GM12873 (cell line): ENCODE measurements around the gene EPB41L4A.

Experiments
- CTCF ChIP-seq: IDR thresholded peaks from 2 replicates; pipeline ENCODE4 v1.5.1; 2012; ENCODE audit warnings: low read depth, mild to moderate bottlenecking, moderate library complexity, low read length, control low read depth; ENCODE audit not compliant: insufficient read depth; ENCODE audit errors: missing control alignments

The EPB41L4A gene

GRCh38 chr5:112200131-112200530 is 218.9 kb downstream of the EPB41L4A start:
- no peak for TF ChIP-seq CTCF

GRCh38 chr5:112196584-112196983 is 222.5 kb downstream of the EPB41L4A start:
- no peak for TF ChIP-seq CTCF

DNA sequence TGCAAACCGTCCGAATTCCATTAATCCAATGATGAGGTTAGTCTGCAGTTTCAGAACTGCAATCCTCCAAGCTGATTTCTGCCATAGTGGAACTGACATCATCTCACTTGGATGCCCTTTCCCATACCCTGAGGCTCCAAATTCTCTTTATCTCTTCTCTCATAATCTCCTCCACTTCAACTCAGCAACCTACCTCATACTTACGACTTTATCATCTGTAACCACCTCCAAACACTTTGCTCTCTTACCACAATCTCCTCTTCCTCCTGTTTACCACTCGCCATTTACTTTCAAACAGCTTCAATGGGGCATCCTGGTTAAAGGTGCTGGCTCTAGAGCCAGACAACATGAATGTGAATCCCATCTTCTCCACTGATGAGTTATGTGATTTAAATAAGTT is 223.2 kb downstream of the EPB41L4A start:
- no peak for TF ChIP-seq CTCF

- TF ChIP-seq CTCF = no peak
Observed at GRCh38 chr5:112192866-112193265, 226.2 kb downstream of the EPB41L4A start.

- TF ChIP-seq CTCF = no peak
Observed at GRCh38 chr5:112192072-112192471, 227.0 kb downstream of the EPB41L4A start.

- no peak for TF ChIP-seq CTCF
Observed at GRCh38 chr5:112189391-112189790, 229.7 kb downstream of the EPB41L4A start.

GRCh38 chr5:112186401-112186990 is 232.6 kb downstream of the EPB41L4A start:
- peak; percentile 60 for TF ChIP-seq CTCF

DNA sequence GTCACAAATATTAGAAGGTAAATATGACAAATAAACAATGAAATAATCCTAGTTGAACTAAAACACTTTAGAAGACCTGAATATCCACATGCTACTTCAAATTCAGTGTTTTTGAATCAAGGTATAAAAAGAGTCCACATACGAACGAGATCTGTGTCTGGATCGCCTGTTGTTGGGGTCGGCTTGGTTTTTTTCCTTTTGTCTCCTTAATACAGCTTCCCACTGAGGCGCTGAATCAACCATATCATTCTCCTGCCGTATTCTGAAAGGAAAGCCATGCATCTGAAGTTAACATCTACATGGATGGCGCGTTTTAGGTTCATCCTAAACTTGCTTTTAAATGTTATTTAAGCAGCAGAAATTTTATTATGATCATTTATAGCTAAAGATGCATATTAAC is 235.2 kb downstream of the EPB41L4A start:
- no peak for TF ChIP-seq CTCF
